Common myeloid progenitor, CD34-positive (primary cell): ENCODE results near the gene PIEZO1.

Experiments used
- CTCF ChIA-PET: fragments of 350-600 bp; sonication (Branson Sonifier 250); formaldehyde crosslinking; loops from one replicate; lab custom pipeline; 2021; ENCODE audit warnings: antibody characterized with exemption; lab: Charles Lee
- POLR2A ChIA-PET: fragments of 350-600 bp; sonication (Branson Sonifier 250); formaldehyde crosslinking; loops from one replicate; lab custom pipeline; 2021; ENCODE audit warnings: antibody characterized with exemption; lab: Charles Lee
- DNase-seq, 3 donors: peaks; one replicate each; pipeline versions ENCODE4 v3.0.0 to v3.0.0-alpha.2; 2013
- H3K27ac ChIP-seq, 2 experiments: 1 replicate in 1 of 2; 2 replicates in 1 of 2; pipeline ENCODE4 v1.7.0; 2013; ENCODE audit warnings: inconsistent platforms in 2 of 2, low read length in 2 of 2, mild to moderate bottlenecking in 2 of 2, low read depth in 1 of 2, moderate library complexity in 1 of 2; ENCODE audit not compliant: severe bottlenecking in 2 of 2, insufficient read depth in 1 of 2, poor library complexity in 1 of 2
- H3K27me3 ChIP-seq, 5 experiments: replicated peaks in 2 of 5; 1 replicate in 3 of 5; 2 replicates in 2 of 5; pipeline versions ENCODE4 v1.6.1 to v1.7.0; 2013; ENCODE audit warnings: low read length in 4 of 5, mild to moderate bottlenecking in 2 of 5, moderate library complexity in 2 of 5, inconsistent platforms in 1 of 5; ENCODE audit not compliant: insufficient read depth in 5 of 5, control insufficient read depth in 4 of 5
- H3K36me3 ChIP-seq, 4 experiments: 1 replicate in 2 of 4; 2 replicates in 2 of 4; pipeline versions ENCODE4 v1.6.1 to v1.7.0; 2013; ENCODE audit warnings: low read length in 3 of 4, control low read depth in 1 of 4, mild to moderate bottlenecking in 1 of 4; ENCODE audit not compliant: control insufficient read depth in 4 of 4, insufficient read depth in 4 of 4
- H3K4me1 ChIP-seq, 4 experiments: 1 replicate in 3 of 4; 2 replicates in 1 of 4; pipeline versions ENCODE4 v1.6.1 to v1.7.1; 2013; ENCODE audit warnings: low read length in 3 of 4, mild to moderate bottlenecking in 3 of 4, control low read depth in 1 of 4, inconsistent platforms in 1 of 4, moderate library complexity in 1 of 4; ENCODE audit not compliant: control insufficient read depth in 4 of 4, insufficient read depth in 4 of 4; ENCODE audit errors: control extremely low read depth in 1 of 4
- H3K4me3 ChIP-seq, 7 experiments: 1 replicate in 4 of 7; 2 replicates in 3 of 7; pipeline versions ENCODE4 v1.5.1 to v1.7.0; 2013; ENCODE audit warnings: mild to moderate bottlenecking in 7 of 7, low read length in 6 of 7, moderate library complexity in 6 of 7, inconsistent platforms in 2 of 7, low read depth in 2 of 7, control low read depth in 1 of 7; ENCODE audit not compliant: insufficient read depth in 4 of 7, control insufficient read depth in 1 of 7; ENCODE audit errors: extremely low read depth in 1 of 7
- H3K9me3 ChIP-seq, 5 experiments: 1 replicate in 4 of 5; 2 replicates in 1 of 5; pipeline versions ENCODE4 v1.6.1 to v1.7.1; 2013; ENCODE audit warnings: low read length in 4 of 5, mild to moderate bottlenecking in 2 of 5, inconsistent platforms in 1 of 5, low read depth in 1 of 5, moderate library complexity in 1 of 5; ENCODE audit not compliant: control insufficient read depth in 4 of 5, insufficient read depth in 2 of 5; ENCODE audit errors: control extremely low read depth in 1 of 5
- WGBS: methylation state at CpG from one replicate; pipeline ENCODE4 v1.1.5; 2013; ENCODE audit not compliant: insufficient coverage; 5-methylcytosine and 5-hydroxymethylcytosine counted together

The PIEZO1 gene

DNA sequence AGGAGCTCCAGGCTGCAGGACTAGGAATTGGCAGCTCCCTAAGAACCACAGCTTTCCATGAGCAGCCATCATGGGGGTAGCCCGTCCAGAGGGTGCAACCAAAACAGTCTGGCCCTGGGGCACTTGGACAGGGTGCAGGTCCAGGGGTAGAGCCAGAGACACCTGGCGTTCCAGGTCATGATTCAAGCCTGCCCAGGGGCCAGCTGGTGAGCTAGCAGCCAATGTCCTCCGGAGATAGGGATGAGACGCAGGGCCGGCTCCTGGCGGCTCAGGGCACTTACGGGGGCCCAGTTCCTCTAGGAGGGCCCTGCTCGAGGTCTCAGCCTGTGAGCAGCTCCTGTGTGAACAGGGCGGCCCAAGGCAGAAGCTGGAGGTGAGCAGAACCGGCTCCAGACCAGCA lies 22.1 kb downstream of the PIEZO1 start:
- Histone ChIP-seq H3K9me3 (no peaks in the 10 kb centered on the region), H3K4me1 (peaks cover 0 to 47% (median 24%) of the 10 kb centered on the region in 4 experiments), H3K27ac (peak overlapping the region in 1 of 2 experiments; percentile 54), H3K36me3 (peaks cover 4 to 71% (median 32%) of the 10 kb centered on the region in 4 experiments), H3K27me3 (no peaks in the 10 kb centered on the region), H3K4me3 (no peak overlapping the region)
- DNase-seq, result no peak
- WGBS, result 83% methylated on average over 10 of the region's 10 CpGs
- ChIA-PET POLR2A (no interaction called here), CTCF (interaction anchor here (0.6 to 2.3 kb wide), 7 partner anchors 9 to 973 kb away, joined by 3 to 9 read pairs (median 4); no protein-coding TSS in a partner anchor)

DNA sequence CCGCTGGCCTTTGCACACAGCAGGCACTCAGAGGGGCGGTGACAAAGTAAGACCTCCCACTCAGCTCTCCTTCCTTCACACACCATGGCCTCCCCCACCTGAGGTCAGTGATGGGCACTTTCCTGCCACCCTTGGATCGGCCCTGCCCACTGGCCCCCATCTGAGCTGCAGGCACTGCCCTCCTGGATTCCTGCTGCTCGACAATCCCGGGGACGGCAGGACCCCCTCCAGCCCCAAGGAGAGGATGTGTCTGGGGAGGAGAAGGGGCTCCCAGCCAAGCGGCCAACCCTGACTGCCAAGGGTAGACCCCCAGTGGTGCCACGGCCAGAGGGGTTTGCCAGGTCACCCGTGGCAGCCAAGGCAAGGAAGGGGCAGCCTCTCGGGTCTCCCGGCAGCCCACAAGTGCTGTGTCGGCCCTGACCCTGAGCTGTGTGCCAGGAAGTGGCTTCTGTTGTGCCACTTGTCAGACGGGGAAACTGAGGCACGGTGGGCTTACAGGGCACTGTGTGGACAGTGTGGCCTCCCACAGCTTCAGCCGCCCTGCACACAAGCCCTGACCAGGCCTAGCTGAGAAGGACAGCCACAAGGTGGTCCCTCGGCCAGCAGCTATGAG lies 22.7 kb downstream of the PIEZO1 start:
- WGBS, result 92% methylated on average over 16 of the region's 16 CpGs
- DNase-seq, result no peak
- H3K4me3 ChIP-seq, result no peak overlapping the region
- peaks cover 0 to 46% (median 19%) of the 10 kb centered on the region in 4 experiments for H3K4me1 ChIP-seq
- H3K9me3 ChIP-seq, result no peaks in the 10 kb centered on the region
- H3K36me3 ChIP-seq, result peaks cover 4 to 71% (median 32%) of the 10 kb centered on the region in 4 experiments
- no peaks in the 10 kb centered on the region for H3K27me3 ChIP-seq
- CTCF ChIA-PET, result interaction anchor here (0.9 to 2.3 kb wide), 7 partner anchors 10 to 48 kb away, joined by 3 to 9 read pairs (median 4); no protein-coding TSS in a partner anchor
- peak overlapping the region in 1 of 2 experiments; percentile 54 for H3K27ac ChIP-seq
- POLR2A ChIA-PET, result no interaction called here

DNA sequence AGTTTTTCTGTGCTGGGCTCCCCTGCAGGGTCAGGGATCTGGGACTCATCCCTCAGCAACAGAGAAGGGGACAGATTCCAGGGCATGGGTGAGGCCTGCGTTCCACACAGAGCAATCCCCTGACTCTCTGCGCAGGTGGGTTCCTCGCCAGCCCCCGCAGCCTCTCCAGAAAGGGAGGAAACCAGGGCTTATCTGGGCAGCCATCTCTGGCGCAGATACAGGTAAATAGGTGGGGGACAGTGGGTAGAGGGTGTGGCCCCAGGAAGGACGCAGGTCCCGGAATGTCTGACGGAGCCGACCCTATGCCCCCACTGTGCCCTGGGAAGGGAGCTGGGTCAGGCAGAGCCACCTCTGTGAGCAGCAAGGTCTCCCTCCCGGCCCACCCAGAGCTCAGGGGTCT lies 23.2 kb downstream of the PIEZO1 start:
- WGBS, result 93% methylated on average over 6 of the region's 10 CpGs
- ChIA-PET POLR2A (no interaction called here), CTCF (interaction anchor here (1.1 to 1.7 kb wide), 3 partner anchors 15 to 49 kb away, joined by 3 to 9 read pairs (median 3); no protein-coding TSS in a partner anchor)
- no peak for DNase-seq
- Histone ChIP-seq H3K27ac (no peak overlapping the region), H3K36me3 (peaks cover 4 to 70% (median 32%) of the 10 kb centered on the region in 4 experiments), H3K27me3 (no peaks in the 10 kb centered on the region), H3K9me3 (no peaks in the 10 kb centered on the region), H3K4me3 (no peak overlapping the region), H3K4me1 (peaks cover 0 to 41% (median 14%) of the 10 kb centered on the region in 4 experiments)

DNA sequence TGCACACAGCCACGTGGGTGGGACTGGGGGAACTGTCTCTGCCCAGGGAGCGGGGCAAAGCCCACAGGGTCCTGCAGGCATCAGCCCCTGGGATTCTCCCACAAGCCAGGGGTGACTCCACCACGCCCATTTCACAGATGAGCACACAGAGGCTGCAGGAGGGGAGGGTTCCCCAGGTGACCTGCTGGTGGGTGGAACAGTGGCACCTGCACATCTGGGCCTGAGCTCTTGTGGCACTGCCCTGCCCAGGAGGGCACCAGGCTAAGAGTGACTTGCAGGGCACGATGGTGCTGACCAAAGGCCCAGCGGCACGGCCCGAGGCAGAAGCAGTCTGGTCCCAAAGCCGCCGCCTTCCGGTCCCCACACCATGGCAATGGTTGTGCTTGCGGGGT lies 23.9 kb downstream of the PIEZO1 start:
- H3K4me3 ChIP-seq, result no peak overlapping the region
- no peaks in the 10 kb centered on the region for H3K9me3 ChIP-seq
- peaks cover 4 to 67% (median 31%) of the 10 kb centered on the region in 4 experiments for H3K36me3 ChIP-seq
- H3K27me3 ChIP-seq, result no peaks in the 10 kb centered on the region
- CTCF ChIA-PET, result interaction anchor here (1.1 to 4.8 kb wide), 4 partner anchors 10 to 97 kb away, joined by 3 to 21 read pairs (median 4); no protein-coding TSS in a partner anchor
- POLR2A ChIA-PET, result no interaction called here
- peaks cover 0 to 39% (median 14%) of the 10 kb centered on the region in 4 experiments for H3K4me1 ChIP-seq
- no peak for DNase-seq
- H3K27ac ChIP-seq, result no peak overlapping the region
- 98% methylated on average over 8 of the region's 11 CpGs for WGBS

DNA sequence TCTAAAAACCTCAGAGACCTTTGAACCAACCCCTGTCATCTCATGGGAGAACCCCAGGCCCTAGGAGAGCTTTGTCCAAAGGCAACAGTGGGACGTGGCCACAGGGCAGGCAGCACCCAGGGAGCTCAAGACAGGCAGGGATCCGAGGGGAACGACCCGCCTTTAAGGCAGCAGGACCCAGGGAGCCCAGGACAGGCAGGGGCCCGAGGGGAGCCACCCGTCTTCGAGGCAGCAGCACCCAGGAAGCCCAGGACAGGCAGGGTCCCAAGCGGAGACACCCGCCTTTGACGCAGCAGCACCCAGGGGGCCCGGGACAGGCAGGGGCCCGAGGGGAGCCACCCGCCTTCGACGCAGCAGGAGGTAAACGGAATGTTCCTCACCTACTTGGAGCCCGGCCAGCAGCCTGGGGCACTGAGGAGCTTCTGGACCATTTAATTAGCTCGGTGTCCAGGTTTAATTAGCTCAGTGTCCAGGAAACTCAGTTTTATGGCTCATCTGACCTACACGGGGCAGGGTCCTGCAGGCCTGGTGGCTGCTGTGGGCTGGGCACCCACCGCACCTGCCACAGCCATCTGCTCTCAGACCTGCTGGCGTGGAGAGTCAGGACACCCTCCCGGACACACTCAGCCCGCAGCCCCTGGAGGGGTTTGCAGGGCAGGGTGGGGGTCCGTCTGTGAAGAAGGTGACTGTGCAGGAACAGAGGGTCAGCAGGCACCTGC lies 24.4 kb downstream of the PIEZO1 start:
- Histone ChIP-seq H3K36me3 (peaks cover 4 to 63% (median 29%) of the 10 kb centered on the region in 4 experiments), H3K9me3 (no peaks in the 10 kb centered on the region), H3K4me3 (no peak overlapping the region), H3K4me1 (peaks cover 0 to 41% (median 16%) of the 10 kb centered on the region in 4 experiments), H3K27me3 (no peaks in the 10 kb centered on the region), H3K27ac (no peak overlapping the region)
- WGBS, result 95% methylated on average over 22 of the region's 24 CpGs
- ChIA-PET POLR2A (no interaction called here), CTCF (interaction anchor here (1.1 to 7.2 kb wide), 5 partner anchors 10 to 97 kb away, joined by 3 to 53 read pairs (median 4); no protein-coding TSS in a partner anchor)
- no peak for DNase-seq

DNA sequence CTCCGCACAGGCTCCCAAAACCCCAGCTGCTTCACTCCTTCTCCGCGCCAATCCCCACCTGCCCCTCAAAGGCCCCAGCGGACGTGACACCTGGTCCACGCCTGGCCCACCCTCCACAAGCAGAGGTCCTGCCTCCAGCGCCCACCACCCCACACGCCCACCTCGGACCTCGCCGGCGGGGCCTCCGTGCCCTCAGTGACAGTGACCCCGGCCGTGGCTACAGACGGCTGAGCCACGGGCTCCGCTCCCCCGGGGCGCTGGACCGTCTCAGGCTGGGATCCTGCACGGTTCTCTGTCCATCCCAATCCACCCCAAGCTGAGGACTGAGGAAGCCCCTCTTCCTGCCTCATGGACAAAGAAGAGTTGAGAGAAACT lies 25.1 kb downstream of the PIEZO1 start:
- WGBS, result 98% methylated on average over 21 of the region's 22 CpGs

More for the DNA sequence above, 25.1 kb downstream of the PIEZO1 start:
- CTCF ChIA-PET, result interaction anchor here (0.9 to 7.2 kb wide), 7 partner anchors 10 to 98 kb away, joined by 3 to 53 read pairs (median 4); no protein-coding TSS in a partner anchor
- H3K9me3 ChIP-seq, result no peaks in the 10 kb centered on the region
- DNase-seq, result no peak
- peaks cover 4 to 59% (median 29%) of the 10 kb centered on the region in 4 experiments for H3K36me3 ChIP-seq
- H3K4me3 ChIP-seq, result no peak overlapping the region
- no peak overlapping the region for H3K27ac ChIP-seq
- H3K27me3 ChIP-seq, result no peaks in the 10 kb centered on the region
- POLR2A ChIA-PET, result no interaction called here
- peaks cover 0 to 41% (median 18%) of the 10 kb centered on the region in 4 experiments for H3K4me1 ChIP-seq
